ENCODE data around the gene HSD3B7. TPM values are rescaled to one million over a fixed set of nuclear protein-coding genes. Genes with fewer than 3 reads are reported as not detected.
"Not testable (repeated sequence)": the region's sequence is repeated elsewhere in the genome, so short reads cannot be mapped to it uniquely, and the experiment has no call there.

The HSD3B7 gene
- 13.3 and 26.0 TPM in 2 replicates for total RNA-seq

DNA sequence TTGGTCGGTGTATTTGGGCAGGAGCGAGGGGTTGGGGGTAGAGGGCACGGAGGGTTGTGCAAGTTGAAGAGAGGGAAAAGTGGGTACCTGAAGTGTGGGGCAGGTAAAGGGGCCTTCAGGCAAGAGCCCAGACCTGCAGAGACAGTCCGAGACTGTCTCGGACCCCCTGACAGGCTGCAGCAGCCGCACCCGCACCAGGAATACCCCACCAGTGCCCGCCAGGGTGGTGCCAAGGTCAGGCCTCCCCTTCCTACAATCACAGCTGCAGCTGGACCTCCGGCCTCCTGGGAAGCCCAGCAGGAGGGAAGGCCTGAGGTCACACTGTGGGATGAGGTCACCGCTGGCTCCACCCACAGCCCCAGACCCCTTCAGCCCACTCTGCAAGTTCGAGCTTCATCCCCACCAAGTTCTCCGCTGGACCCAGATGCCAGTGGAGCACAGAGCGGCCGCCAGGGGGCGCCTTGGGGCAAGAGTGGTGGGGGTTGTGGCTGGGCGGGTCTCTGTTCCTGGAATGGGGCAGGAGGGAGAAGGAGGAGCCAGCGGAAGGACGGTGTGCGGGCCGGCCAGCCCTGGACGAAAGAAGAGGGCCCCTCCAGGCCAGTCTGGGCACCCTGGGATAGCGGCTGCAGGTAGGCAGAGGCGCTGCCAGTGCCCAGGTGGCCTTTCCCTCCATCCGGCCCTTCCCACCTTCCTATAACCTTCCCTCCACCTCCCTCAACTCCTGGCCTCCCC lies at the start of gene HSD3B7:
Gene HSD3B7, plus strand, starts transcription at position 539 of the 732 bp plus-strand sequence. CDS start 452 bp downstream, outside the sequence.
- peak; percentile 76 to 84 for DNase-seq (ENCODE audit: low read depth in 2 of 2)

- no peak for DNase-seq (ENCODE audit: low read depth in 2 of 2)
Measured at GRCh38 chr16:30937692-30938091, 47.3 kb upstream of the HSD3B7 start.

DNA sequence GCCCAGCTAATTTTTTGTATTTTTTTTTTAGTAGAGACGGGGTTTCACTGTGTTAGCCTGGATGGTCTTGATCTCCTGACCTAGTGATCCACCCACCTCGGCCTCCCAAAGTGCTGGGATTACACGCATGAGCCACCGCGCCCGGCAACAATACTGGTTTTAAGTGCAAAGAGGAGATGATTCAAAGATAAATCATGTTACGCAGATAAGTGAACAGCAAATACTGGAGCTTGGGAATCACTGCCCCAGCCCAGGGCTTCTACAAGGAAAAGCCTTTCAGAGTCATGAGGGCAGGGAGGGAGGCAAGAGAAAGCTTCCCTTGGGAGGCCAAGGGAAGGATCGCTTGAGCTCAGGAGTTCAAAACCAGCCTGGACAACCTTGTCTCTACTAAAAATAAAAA lies 45.4 kb upstream of the HSD3B7 start:
- DNase-seq (ENCODE audit: low read depth in 2 of 2), result not testable (repeated sequence)

DNA sequence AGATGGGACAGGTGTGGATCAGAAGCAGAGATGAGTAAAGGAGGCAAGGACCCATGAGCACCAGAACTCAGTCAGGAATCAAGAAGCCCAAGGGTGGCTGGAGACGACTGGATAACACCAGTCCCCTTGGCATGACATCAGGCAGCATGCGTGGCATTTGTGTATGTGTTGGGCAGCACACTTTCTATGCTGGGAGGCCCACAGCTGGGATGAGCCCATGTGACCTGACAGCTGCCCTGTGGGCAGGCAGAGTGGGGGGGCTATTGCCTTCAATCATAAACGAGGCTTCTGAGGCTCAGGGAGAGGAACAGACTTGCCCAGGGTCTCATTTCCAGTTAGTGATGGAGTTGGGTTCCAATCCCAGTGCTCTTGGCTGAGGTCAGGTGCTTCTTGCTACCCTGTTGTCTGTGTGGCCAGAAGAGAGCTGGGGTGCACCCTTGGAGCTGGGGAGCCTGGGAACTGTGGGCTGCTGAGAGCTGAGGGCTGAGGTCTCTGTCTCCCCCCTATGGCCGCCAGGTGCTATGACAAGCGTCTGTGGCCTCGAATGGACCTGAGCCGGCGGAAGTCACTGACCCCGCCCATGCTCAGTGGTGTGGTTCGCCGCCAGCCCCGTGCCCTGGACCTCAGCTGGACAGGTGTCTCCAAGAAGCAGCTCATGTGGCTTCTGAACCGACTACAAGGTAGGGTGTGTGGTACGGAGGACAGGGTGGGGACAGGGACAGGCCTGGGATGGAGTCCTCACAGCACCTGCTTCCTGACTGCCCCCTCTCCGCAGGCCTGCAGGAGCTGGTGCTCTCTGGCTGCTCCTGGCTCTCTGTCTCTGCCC lies 43.2 kb upstream of the HSD3B7 start:
- DNase-seq (ENCODE audit: low read depth in 2 of 2), result peak; percentile 74 to 79

DNA sequence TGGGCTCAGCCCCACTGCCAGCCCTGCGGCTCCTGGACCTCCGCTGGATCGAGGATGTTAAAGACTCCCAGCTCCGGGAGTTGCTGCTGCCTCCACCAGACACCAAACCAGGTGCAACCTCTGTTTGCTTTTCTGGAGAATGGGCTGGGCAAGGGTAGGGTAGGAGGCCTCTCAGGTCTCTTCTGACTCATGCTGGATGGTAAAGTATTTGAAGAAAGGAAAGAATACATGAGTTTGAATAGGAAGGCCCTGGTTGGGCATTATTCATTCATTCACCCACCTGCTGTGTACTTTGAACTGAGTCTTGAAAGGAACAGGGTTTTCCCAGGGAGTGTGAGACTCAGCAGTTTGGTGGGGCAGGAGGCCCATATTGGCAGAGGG lies 42.6 kb upstream of the HSD3B7 start:
- DNase-seq (ENCODE audit: low read depth in 2 of 2), result no peak

DNA sequence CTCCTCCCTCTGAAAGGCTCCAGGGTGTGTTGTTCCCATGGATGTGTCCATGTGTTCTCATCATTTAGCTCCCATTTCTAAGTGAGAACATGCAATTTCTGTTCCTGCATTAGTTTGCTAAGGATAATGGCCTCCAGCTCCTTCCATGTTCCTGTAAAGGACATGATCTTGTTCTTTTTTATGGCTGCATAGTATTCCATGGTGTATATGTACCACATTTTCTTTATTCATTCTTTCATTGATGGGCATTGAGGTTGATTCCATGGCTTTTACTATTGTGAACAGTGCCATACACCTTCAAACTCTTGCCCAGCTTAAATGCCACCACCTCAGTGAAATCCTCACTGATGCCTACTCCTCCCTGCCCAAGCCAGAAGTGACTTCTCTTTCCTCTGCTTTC lies 40.7 kb upstream of the HSD3B7 start:
- DNase-seq (ENCODE audit: low read depth in 2 of 2), result no peak

DNA sequence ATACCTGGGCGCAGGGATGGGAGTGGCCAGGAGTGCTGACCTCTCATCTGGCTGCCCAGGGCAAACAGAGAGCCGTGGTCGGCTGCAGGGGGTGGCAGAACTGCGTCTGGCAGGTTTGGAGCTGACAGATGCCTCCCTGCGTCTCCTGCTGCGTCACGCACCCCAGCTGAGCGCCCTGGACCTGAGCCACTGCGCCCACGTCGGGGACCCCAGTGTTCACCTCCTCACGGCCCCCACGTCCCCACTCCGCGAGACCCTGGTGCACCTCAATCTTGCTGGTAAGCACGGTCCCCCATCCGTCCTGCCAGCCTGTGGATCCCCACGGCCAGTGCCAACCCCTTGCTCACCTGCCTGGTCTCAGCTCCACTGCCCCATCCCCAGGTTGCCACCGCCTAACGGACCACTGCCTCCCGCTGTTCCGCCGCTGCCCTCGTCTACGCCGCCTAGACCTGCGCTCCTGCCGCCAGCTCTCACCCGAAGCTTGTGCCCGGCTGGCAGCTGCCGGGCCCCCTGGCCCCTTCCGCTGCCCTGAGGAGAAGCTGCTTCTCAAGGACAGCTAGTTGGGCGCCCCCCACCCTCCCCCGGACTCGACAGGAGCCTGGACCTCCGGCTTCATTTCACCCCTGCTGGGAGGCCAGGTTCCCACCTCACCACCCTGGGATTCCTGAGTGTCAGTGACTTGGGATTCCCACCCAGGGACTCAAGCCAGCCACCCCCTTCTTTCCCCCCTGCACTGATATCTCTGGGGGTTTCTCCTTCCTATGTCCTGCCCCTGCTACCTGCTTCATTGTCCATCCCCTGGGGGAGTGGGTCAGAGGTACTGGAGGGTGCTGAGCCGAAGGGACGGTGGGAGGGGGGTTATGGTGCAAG lies 38.1 kb upstream of the HSD3B7 start:
- no peak for DNase-seq (ENCODE audit: low read depth in 2 of 2)

DNA sequence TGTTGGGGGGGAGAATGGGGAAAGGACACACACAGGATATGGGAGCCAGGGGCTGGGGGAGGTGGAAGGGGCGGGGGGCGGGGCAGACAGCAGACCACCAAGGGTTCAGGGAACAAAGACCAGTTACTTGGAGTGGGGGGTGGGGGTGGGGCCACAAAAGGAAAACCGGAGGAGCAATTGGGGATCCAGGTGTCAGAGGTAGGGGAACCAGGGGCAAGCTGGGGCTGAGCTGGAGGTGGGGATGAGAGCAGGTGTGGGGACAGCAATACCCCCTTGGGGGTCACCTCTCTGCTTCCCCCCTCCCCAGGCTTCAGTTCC lies 37.5 kb upstream of the HSD3B7 start:
- DNase-seq (ENCODE audit: low read depth in 2 of 2), result no peak

- DNase-seq (ENCODE audit: low read depth in 2 of 2), result peak; percentile 96
Measured at GRCh38 chr16:30947859-30948666, 36.9 kb upstream of the HSD3B7 start.

DNA sequence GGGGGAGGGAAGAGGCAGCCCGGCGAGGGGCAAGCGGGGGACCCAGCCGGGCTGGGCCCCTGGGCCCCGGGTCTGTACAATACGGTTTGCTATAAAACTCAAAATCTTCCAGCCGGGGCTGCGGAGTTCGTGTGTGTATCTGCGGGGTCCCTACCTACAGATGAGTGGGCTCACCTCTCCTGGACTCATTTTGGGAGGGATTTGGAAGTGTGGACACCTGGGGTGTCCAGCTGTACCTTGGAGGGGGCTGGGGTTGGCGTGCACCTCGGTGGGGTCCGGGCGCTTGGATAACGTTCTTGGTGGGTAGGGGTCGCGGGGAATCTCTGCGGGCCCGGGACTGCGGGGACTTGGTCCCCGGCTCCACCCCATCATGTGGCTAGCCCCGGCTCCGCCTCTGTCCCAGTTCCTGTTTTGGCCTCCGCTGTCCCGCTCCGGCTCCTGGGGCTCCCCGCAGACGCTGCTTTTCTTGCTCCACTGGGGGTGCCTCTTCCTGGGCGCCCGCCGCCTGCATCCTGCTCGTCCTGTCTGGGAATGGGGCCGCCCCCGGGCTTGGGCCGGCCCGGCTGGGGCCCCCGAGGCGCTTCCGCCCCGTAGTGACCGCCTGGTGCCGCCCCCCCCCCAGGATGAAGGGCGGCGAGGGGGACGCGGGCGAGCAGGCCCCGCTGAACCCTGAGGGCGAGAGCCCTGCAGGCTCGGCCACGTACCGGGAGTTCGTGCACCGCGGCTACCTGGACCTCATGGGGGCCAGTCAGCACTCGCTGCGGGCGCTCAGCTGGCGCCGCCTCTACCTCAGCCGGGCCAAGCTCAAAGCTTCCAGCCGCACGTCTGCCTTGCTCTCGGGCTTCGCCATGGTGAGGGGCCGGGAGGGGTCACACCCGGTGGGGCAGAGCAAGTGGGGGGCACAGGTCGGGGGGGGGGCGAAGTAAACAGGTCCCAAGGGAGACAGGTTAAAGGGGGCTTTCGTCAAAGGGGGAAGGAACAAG lies 36.0 kb upstream of the HSD3B7 start, which contains the start of gene ORAI3:
Gene ORAI3, plus strand, starts transcription at position 402 of the 983 bp plus-strand sequence. Its CDS starts 222 bp downstream, at position 624.
- peak; percentile 59 to 71 for DNase-seq (ENCODE audit: low read depth in 2 of 2)

GRCh38 chr16:30949650-30950515 lies 35.1 kb upstream of the HSD3B7 start:
- peak; percentile 54 to 74 for DNase-seq (ENCODE audit: low read depth in 2 of 2)

DNA sequence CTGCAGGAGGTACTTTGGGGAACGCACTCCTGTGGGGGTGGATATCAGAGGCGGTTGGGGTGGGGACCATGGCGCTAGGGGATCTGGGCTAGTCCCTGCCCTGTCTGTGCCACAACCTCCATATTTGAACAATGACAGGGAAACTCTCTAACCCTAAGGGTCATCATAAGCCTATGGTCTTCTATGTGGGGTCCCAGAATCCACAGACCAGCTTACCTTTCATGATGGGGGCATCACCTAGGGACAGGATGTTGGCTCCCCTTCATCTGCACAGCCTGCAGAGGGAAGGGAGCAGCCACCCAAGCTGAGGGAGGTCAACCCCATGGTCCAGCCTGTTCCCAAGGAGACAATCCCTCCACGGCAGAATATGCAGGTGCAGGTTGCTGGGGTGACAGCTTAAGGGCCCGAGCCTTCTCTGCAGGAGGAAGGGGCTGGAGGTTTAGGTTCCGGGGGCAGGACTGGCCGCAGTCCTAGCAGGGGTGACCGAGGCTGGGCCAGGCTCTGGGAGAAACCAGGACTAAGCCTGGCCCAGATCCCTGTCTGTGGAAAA lies 34.4 kb upstream of the HSD3B7 start:
- DNase-seq (ENCODE audit: low read depth in 2 of 2), result no peak

DNA sequence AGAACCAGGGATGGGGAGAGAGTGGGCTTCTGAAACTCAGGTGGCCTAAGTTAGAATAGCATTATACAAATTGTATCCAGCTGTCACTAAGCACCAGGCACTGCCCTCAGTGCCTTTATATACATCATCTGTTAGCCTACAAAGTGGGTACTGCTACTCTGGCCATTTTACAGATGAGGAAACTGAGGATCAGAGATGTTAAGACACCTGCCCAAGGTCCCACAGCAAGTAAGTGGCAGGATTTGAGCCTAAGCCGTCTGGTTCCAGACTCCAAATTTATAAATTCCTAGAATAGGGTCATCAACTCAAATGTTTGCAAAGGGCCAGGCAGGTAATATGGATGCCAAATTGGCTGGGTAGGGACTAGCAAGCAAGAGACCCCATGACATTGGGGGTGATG lies 33.8 kb upstream of the HSD3B7 start:
- DNase-seq (ENCODE audit: low read depth in 2 of 2), result no peak

- DNase-seq (ENCODE audit: low read depth in 2 of 2), result peak in 1 of 2 donors; percentile 34
Measured at GRCh38 chr16:30951750-30952149, 33.3 kb upstream of the HSD3B7 start.

DNA sequence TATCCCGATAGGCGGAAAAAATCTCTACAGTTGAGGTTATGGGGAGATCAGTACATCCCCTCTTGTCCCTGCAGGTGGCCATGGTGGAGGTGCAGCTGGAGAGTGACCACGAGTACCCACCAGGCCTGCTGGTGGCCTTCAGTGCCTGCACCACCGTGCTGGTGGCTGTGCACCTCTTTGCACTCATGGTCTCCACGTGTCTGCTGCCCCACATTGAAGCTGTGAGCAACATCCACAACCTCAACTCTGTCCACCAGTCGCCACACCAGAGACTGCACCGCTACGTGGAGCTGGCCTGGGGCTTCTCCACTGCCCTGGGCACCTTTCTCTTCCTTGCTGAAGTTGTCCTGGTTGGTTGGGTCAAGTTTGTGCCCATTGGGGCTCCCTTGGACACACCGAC lies 31.9 kb upstream of the HSD3B7 start:
- DNase-seq (ENCODE audit: low read depth in 2 of 2), result no peak

DNA sequence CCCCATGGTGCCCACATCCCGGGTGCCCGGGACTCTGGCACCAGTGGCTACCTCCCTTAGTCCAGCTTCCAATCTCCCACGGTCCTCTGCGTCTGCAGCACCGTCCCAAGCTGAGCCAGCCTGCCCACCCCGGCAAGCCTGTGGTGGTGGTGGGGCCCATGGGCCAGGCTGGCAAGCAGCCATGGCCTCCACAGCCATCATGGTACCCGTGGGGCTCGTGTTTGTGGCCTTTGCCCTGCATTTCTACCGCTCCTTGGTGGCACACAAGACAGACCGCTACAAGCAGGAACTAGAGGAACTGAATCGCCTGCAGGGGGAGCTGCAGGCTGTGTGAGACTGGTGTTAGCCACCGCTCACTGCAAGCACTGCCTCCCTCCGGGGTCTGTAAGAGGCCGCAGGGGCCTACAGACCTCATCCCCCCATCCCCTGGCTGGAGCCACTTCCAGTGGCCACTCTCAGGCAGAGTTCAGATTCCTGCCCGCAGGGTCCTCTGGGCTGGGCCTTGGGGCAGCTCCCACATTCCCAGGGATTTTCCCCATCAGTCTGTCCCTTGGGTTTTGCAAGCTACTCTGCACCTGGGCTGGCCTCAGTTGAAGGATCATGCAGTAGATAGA lies 31.4 kb upstream of the HSD3B7 start:
- peak; percentile 85 to 86 for DNase-seq (ENCODE audit: low read depth in 2 of 2)

DNA sequence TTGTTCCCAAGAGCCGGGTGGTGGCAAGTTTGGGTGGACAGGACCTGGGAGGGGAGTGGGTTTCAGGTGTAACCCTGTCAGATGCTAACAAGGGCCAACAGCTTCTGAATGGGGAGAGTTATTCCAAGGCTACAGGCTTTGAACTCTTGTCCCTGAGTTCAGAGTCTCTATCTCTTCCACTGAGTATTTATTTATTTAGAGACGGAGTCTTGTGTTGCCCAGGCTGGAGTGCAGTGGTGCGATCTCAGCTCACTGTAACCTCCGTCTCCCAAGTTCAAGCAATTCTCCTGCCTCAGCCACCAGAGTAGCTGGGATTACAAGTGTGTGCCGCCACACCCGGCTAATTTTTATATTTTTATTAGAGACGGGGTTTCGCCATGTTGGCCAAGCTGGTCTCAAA lies 30.0 kb upstream of the HSD3B7 start:
- no peak for DNase-seq (ENCODE audit: low read depth in 2 of 2)

Measured in lung microvascular endothelial cell (primary cell).